ENCODE measurements around the gene PTAR1. TPM values are rescaled to one million over a fixed set of nuclear protein-coding genes. Genes with fewer than 3 reads are reported as not detected.

Gene PTAR1
- total RNA-seq, 2 experiments from 2014 or later: 48.2 to 68.8 TPM

GRCh38 chr9:69745716-69746437, 13.9 kb downstream of the PTAR1 start:
- H3K27ac ChIP-seq (ENCODE audit: low read depth, low read length, poor library complexity, severe bottlenecking): no peak overlapping the region

DNA sequence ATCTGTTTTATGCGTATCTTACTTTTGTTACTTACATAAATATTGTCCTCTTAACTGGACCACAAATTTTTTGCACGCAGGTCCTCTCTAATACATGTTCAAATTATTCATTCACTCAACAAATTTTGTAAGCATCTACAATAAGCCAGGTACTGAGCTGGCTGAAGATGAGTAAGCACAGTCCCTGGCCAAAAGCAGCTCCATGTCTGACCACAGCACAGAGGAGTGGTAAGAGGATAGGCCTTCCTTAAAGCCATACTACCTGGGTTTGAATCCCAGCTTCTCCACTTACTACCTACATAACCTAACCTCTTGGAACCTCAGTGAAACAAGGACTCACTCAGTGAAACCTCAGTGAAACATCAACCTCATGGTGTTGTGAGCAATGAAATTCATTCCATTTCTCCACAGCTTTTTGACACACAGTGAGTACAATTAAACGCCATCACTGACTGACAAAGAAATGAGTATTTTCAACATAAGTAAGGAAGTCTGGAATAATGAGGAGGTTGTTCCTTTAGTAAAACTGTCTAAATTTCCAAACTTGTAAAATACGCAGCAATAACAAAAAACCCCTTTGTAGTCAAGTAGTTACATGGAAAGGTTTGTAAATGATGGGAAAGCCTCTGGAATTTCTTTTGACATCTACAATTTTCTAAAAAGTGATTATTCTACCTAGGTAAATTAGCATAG, 15.0 kb downstream of the PTAR1 start:
- Histone ChIP-seq H3K79me2 (ENCODE audit: insufficient read depth, low read depth, low read length) (peaks cover 27% of the 10 kb centered on the region; the same call in 1 of the 2 replicates), H2AFZ (ENCODE audit: low read length) (no peak overlapping the region)

More at GRCh38 chr9:69745716-69746437, 13.9 kb downstream of the PTAR1 start:
- ChIA-PET CTCF (ENCODE audit: unreplicated experiment) (interaction anchor here (0.5 kb wide), 1 partner anchor 553 kb away, joined by 3 read pairs; no protein-coding TSS in a partner anchor), POLR2A (interaction anchor here (1.3 to 3.5 kb wide), 2 partner anchors 12 to 14 kb away, joined by 3 to 20 read pairs; no protein-coding TSS in a partner anchor)
- H3K4me2 ChIP-seq (ENCODE audit: low read length): no peak overlapping the region
- TF ChIP-seq EZH2phosphoT487 (IDR thresholded peaks at IDR 0.05; ENCODE audit: borderline replicate concordance, low read depth, low read length) (no peak), CTCF (conservative IDR thresholded peaks at IDR 0.05; ENCODE audit: low read length) (no peak)
- H3K4me3 ChIP-seq (ENCODE audit: low read depth, low read length, poor library complexity, severe bottlenecking): no peak overlapping the region
- no peak overlapping the region for H2AFZ ChIP-seq (ENCODE audit: low read length)
- no peaks in the 10 kb centered on the region for H3K9me2 ChIP-seq (ENCODE audit: insufficient read depth, low read length)
- H4K20me1 ChIP-seq (ENCODE audit: insufficient read depth, low read length): no peaks in the 10 kb centered on the region; the same call in 1 of the 2 replicates
- H3K4me1 ChIP-seq (ENCODE audit: insufficient read depth, low read length, poor library complexity, severe bottlenecking): peaks cover 22% of the 10 kb centered on the region
- peaks cover 69% of the 10 kb centered on the region for H3K36me3 ChIP-seq (ENCODE audit: insufficient read depth, low read length)
- no peak for DNase-seq (ENCODE audit: low spot score)
- intact Hi-C loops (cut with micrococcal nuclease; ENCODE audit: unreplicated experiment): no loop called here
- no TSS peak for BruUV-seq (replicated peaks)
- H3K9me3 ChIP-seq (ENCODE audit: low read length): no peaks in the 10 kb centered on the region
- peaks cover 28% of the 10 kb centered on the region; the same call in 1 of the 2 replicates for H3K79me2 ChIP-seq (ENCODE audit: insufficient read depth, low read depth, low read length)

More for the DNA sequence above, 15.0 kb downstream of the PTAR1 start:
- intact Hi-C loops (cut with micrococcal nuclease; ENCODE audit: unreplicated experiment): no loop called here
- TF ChIP-seq EZH2phosphoT487 (IDR thresholded peaks at IDR 0.05; ENCODE audit: borderline replicate concordance, low read depth, low read length) (no peak), CTCF (conservative IDR thresholded peaks at IDR 0.05; ENCODE audit: low read length) (no peak)
- no peak overlapping the region for H3K4me3 ChIP-seq (ENCODE audit: low read depth, low read length, poor library complexity, severe bottlenecking)
- no peaks in the 10 kb centered on the region for H3K9me3 ChIP-seq (ENCODE audit: low read length)
- POLR2A ChIA-PET: interaction anchor here (1.3 to 3.5 kb wide), 2 partner anchors 13 to 15 kb away, joined by 3 to 20 read pairs; no protein-coding TSS in a partner anchor
- CTCF ChIA-PET (ENCODE audit: unreplicated experiment): no interaction called here
- no peaks in the 10 kb centered on the region for H3K9me2 ChIP-seq (ENCODE audit: insufficient read depth, low read length)
- H3K4me1 ChIP-seq (ENCODE audit: insufficient read depth, low read length, poor library complexity, severe bottlenecking): peaks cover 22% of the 10 kb centered on the region
- no TSS peak for BruUV-seq (replicated peaks)
- H3K27ac ChIP-seq (ENCODE audit: low read depth, low read length, poor library complexity, severe bottlenecking): no peak overlapping the region
- no peak for DNase-seq (ENCODE audit: low spot score)
- no peak overlapping the region for H3K4me2 ChIP-seq (ENCODE audit: low read length)
- H4K20me1 ChIP-seq (ENCODE audit: insufficient read depth, low read length): no peaks in the 10 kb centered on the region; the same call in 1 of the 2 replicates
- H3K36me3 ChIP-seq (ENCODE audit: insufficient read depth, low read length): peaks cover 68% of the 10 kb centered on the region
